Neural cell (in vitro differentiated cells): ENCODE results near the gene MYLK. TPM values are rescaled to one million over a fixed set of nuclear protein-coding genes. Genes with fewer than 3 reads are reported as not detected.

Source experiments
- H2AFZ ChIP-seq: fragments of 200-600, 300-800 bp; sonication (generic), shearing (Covaris generic); 2 replicates; pipeline ENCODE4 v1.6.0; 2014; ENCODE audit warnings: low read depth, mild to moderate bottlenecking, antibody characterized with exemption, low read length, moderate library complexity
- H3F3A ChIP-seq: fragments of 200-600 bp; shearing (Covaris generic); 2 replicates; pipeline ENCODE4 v1.6.1; 2016; ENCODE audit warnings: mild to moderate bottlenecking, moderate library complexity, mixed read lengths, antibody characterized with exemption, low read length; ENCODE audit not compliant: insufficient read depth, poor library complexity, severe bottlenecking
- H3K27ac ChIP-seq: fragments of 200-600, 300-800 bp; sonication (generic), shearing (Covaris generic); 2 replicates; pipeline ENCODE4 v1.5.1; 2014; ENCODE audit warnings: mild to moderate bottlenecking, low read length, moderate library complexity
- H3K27me3 ChIP-seq: fragments of 300-800, 200-600 bp; sonication (generic), shearing (Covaris generic); 2 replicates; pipeline ENCODE4 v1.6.0; 2014; ENCODE audit warnings: mild to moderate bottlenecking, low read depth, low read length, moderate library complexity; ENCODE audit not compliant: insufficient read depth
- H3K36me3 ChIP-seq: fragments of 300-800, 200-600 bp; sonication (generic), shearing (Covaris generic); 2 replicates; pipeline ENCODE4 v1.5.1; 2014; ENCODE audit warnings: mild to moderate bottlenecking, antibody characterized with exemption, low read length, moderate library complexity; ENCODE audit not compliant: insufficient read depth
- H3K4me2 ChIP-seq: fragments of 300-800, 200-600 bp; sonication (generic), shearing (Covaris generic); 2 replicates; pipeline ENCODE4 v1.6.0; 2014; ENCODE audit warnings: mild to moderate bottlenecking, low read length
- H3K4me3 ChIP-seq: fragments of 300-800, 200-600 bp; sonication (generic), shearing (Covaris generic); 2 replicates; pipeline ENCODE4 v1.5.1; 2014; ENCODE audit warnings: mild to moderate bottlenecking, low read length, moderate library complexity
- H3K79me2 ChIP-seq: fragments of 200-600 bp; shearing (Covaris generic); replicated peaks from 2 replicates; pipeline ENCODE4 v1.6.0; 2014; ENCODE audit warnings: mild to moderate bottlenecking, low read length, moderate library complexity; ENCODE audit not compliant: insufficient read depth
- H3K9ac ChIP-seq: fragments of 300-800, 200-600 bp; sonication (generic), shearing (Covaris generic); 2 replicates; pipeline ENCODE4 v1.6.1; 2016; ENCODE audit warnings: mild to moderate bottlenecking, low read length, mixed read lengths
- H3K9me2 ChIP-seq: fragments of 200-600 bp; shearing (Covaris generic); 2 replicates; pipeline ENCODE4 v1.6.1; 2016; ENCODE audit warnings: mild to moderate bottlenecking, low read length, mixed read lengths; ENCODE audit not compliant: insufficient read depth
- H3K9me3 ChIP-seq: fragments of 200-600, 300-800 bp; sonication (generic), shearing (Covaris generic); 2 replicates; pipeline ENCODE4 v1.6.1; 2016; ENCODE audit warnings: mild to moderate bottlenecking, mixed run types, low read length, moderate library complexity, mixed read lengths
- H4K20me1 ChIP-seq: fragments of 200-600 bp; shearing (Covaris generic); 2 replicates; pipeline ENCODE4 v1.6.1; 2016; ENCODE audit warnings: mild to moderate bottlenecking, mixed run types; ENCODE audit not compliant: insufficient read depth
- EP300 ChIP-seq: fragments of 450-650 bp; conservative IDR thresholded peaks from 2 replicates; pipeline ENCODE4 v1.6.1; 2014; ENCODE audit warnings: antibody characterized with exemption, mild to moderate bottlenecking, moderate library complexity; ENCODE audit not compliant: poor library complexity, severe bottlenecking
- MXI1 ChIP-seq: fragments of 450-650 bp; conservative IDR thresholded peaks from 2 replicates; pipeline ENCODE4 v1.6.1; 2014; ENCODE audit warnings: antibody characterized with exemption, mild to moderate bottlenecking; ENCODE audit not compliant: poor library complexity, severe bottlenecking
- POLR2AphosphoS5 ChIP-seq: IDR thresholded peaks from 2 replicates; pipeline ENCODE4 v1.6.1; 2012
- RAD21 ChIP-seq: fragments of 450-650 bp; conservative IDR thresholded peaks from 2 replicates; pipeline ENCODE4 v1.6.1; 2014; ENCODE audit warnings: antibody characterized with exemption, mild to moderate bottlenecking, moderate library complexity
- REST ChIP-seq: IDR thresholded peaks from 2 replicates; pipeline ENCODE4 v1.6.1; 2012; ENCODE audit warnings: borderline replicate concordance
- SMC3 ChIP-seq: fragments of 450-650 bp; conservative IDR thresholded peaks from 2 replicates; pipeline ENCODE4 v1.6.1; 2014; ENCODE audit warnings: antibody characterized with exemption, mild to moderate bottlenecking, moderate library complexity; ENCODE audit not compliant: poor library complexity
- TAF1 ChIP-seq: IDR thresholded peaks from 2 replicates; pipeline ENCODE4 v1.6.1; 2012; ENCODE audit warnings: low read depth
- polyA plus RNA-seq: library from polyadenylated mRNA; depleted of rRNA; stranded (reverse); fragments of >200 nt; gene quantifications from 2 replicates; pipeline ENCODE4 v1.2.3, GENCODE V29; 2014
- TF ChIP-seq, protein P1 (sequence below): fragments of 450-650 bp; IDR thresholded peaks from 2 replicates; pipeline ENCODE4 v1.5.1; 2014; ENCODE audit warnings: antibody characterized with exemption, mild to moderate bottlenecking, moderate library complexity; ENCODE audit not compliant: poor library complexity, severe bottlenecking

Gene MYLK
- polyA plus RNA-seq, 1 donor from 2014 or later, result 0.43 TPM

- Histone ChIP-seq H3K9me2 (no peaks in the 10 kb centered on the region), H2AFZ (no peak overlapping the region), H3K27me3 (no peaks in the 10 kb centered on the region), H3K4me3 (no peak overlapping the region), H3K4me2 (no peak overlapping the region), H3K9me3 (no peaks in the 10 kb centered on the region), H4K20me1 (no peaks in the 10 kb centered on the region), H3K36me3 (no peaks in the 10 kb centered on the region), H3F3A (no peaks in the 10 kb centered on the region), H3K9ac (no peak overlapping the region), H3K79me2 (no peaks in the 10 kb centered on the region), H3K27ac (no peak overlapping the region)
- TF ChIP-seq REST (no peak), POLR2AphosphoS5 (no peak), RAD21 (no peak), SMC3 (no peak)
- TF ChIP-seq, protein P1, sequence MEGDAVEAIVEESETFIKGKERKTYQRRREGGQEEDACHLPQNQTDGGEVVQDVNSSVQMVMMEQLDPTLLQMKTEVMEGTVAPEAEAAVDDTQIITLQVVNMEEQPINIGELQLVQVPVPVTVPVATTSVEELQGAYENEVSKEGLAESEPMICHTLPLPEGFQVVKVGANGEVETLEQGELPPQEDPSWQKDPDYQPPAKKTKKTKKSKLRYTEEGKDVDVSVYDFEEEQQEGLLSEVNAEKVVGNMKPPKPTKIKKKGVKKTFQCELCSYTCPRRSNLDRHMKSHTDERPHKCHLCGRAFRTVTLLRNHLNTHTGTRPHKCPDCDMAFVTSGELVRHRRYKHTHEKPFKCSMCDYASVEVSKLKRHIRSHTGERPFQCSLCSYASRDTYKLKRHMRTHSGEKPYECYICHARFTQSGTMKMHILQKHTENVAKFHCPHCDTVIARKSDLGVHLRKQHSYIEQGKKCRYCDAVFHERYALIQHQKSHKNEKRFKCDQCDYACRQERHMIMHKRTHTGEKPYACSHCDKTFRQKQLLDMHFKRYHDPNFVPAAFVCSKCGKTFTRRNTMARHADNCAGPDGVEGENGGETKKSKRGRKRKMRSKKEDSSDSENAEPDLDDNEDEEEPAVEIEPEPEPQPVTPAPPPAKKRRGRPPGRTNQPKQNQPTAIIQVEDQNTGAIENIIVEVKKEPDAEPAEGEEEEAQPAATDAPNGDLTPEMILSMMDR, result no peak
These were observed 161.1 kb downstream of the MYLK start for GRCh38 chr3:123723070-123723469.

DNA sequence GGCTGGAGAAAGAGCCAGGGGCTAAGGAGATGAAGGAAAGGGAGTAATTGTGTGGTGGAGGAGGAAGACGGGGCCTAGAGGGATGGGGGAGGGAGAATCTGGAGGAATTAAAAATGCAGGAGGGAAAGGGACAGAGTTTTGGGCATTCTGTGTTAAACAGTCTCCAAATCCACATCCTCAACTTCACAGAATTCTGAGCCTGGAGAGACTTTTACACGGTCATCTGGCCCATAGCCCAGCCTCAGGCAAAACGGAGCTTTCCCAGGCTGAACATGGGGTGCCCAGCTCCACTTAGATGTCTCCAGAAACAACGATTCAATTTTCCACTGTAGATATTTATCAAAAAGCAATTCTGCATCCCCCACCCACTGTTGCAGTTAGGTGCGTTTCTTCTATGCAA is 161.7 kb downstream of the MYLK start:
- Histone ChIP-seq H3K4me2 (no peak overlapping the region), H3K9me3 (no peaks in the 10 kb centered on the region), H3K79me2 (no peaks in the 10 kb centered on the region), H3K27ac (no peak overlapping the region), H4K20me1 (no peaks in the 10 kb centered on the region), H2AFZ (no peak overlapping the region), H3K27me3 (no peaks in the 10 kb centered on the region), H3K9ac (no peak overlapping the region), H3K4me3 (no peak overlapping the region), H3K9me2 (no peaks in the 10 kb centered on the region), H3F3A (no peaks in the 10 kb centered on the region), H3K36me3 (no peaks in the 10 kb centered on the region)
- TF ChIP-seq EP300 (no peak), SMC3 (no peak), POLR2AphosphoS5 (no peak), REST (no peak), TAF1 (no peak), RAD21 (no peak), MXI1 (no peak)
- TF ChIP-seq, protein P1, result no peak
